CD4-positive, alpha-beta memory T cell (primary cell): Measurements from ENCODE around the gene LRRC49. TPM values are rescaled to one million over a fixed set of nuclear protein-coding genes. Genes with fewer than 3 reads are reported as not detected.

Source experiments
- polyA plus RNA-seq, 2 donors: library from polyadenylated mRNA; unstranded; fragments of 300-500 nt; fragmentation: Illumina TruSeq; gene quantifications; one replicate each; pipeline ENCODE4 v1.2.3, GENCODE V29; 2021
- total RNA-seq, 2 experiments: library from RNA; stranded (reverse); gene quantifications; one replicate each; pipeline ENCODE4 v1.2.3, GENCODE V29; 2021

Gene LRRC49
- total and polyA plus RNA-seq, 4 experiments from 2014 or later: 0.20 to 0.75 (median 0.50) TPM; not detected in 1

Other genes with a start within 250 kb of the LRRC49 start
- gene UACA, start 129.3 kb upstream of the LRRC49 start, total RNA-seq: under 1 TPM; 0.15 to 0.28 TPM
- gene UACA, start 129.3 kb upstream of the LRRC49 start, polyA plus RNA-seq: under 1 TPM in 1 of 2 donors, not detected in 1; 0.40 TPM
- not detected for gene LARP6, start 38.7 kb upstream of the LRRC49 start, total RNA-seq
- gene LARP6, start 38.7 kb upstream of the LRRC49 start, polyA plus RNA-seq: not detected
- gene THAP10, start 393 bp upstream of the LRRC49 start, total RNA-seq: under 1 TPM; 0.36 to 0.41 TPM
- gene THAP10, start 393 bp upstream of the LRRC49 start, polyA plus RNA-seq: under 1 TPM; 0.12 to 0.31 TPM
- gene THSD4, start 222.6 kb downstream of the LRRC49 start, total RNA-seq: not detected
- gene THSD4, start 222.6 kb downstream of the LRRC49 start, polyA plus RNA-seq: not detected